HPDE6-E6E7 (cell line): Measurements from ENCODE around the gene CBY2.

Experiments
- DNase-seq: peaks from one replicate; pipeline ENCODE4 v3.0.0; 2011; ENCODE audit warnings: missing footprints; ENCODE audit errors: extremely low spot score

The CBY2 gene

GRCh38 chr13:45702869-45703391, 810 bp downstream of the CBY2 start:
- DNase-seq = no peak

GRCh38 chr13:45704211-45704739, 2.2 kb downstream of the CBY2 start:
- DNase-seq = no peak

- no peak for DNase-seq
These were observed 3.0 kb downstream of the CBY2 start for GRCh38 chr13:45704854-45705695.

GRCh38 chr13:45705918-45706317, 3.8 kb downstream of the CBY2 start:
- DNase-seq = no peak

- no peak for DNase-seq
These were observed 5.5 kb downstream of the CBY2 start for GRCh38 chr13:45707516-45708100.

GRCh38 chr13:45711951-45712350, 9.8 kb downstream of the CBY2 start:
- no peak for DNase-seq

- no peak for DNase-seq
These were observed 11.1 kb downstream of the CBY2 start for GRCh38 chr13:45713106-45713690.

DNA sequence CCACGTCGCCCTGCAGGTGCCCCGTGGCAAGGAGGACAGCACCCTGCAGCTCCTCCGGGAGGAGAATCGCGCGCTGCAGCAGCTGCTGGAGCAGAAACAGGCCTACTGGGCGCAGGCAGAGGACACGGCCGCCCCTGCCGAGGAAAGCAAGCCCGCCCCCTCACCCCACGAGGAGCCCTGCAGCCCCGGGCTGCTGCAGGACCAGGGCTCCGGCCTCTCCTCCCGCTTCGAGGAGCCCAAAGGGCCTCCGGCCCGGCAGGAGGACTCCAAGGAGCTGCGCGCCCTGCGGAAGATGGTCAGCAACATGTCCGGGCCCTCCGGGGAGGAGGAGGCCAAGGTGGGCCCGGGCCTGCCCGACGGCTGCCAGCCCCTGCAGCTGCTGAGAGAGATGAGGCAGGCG, 11.6 kb downstream of the CBY2 start:
- no peak for DNase-seq

DNA sequence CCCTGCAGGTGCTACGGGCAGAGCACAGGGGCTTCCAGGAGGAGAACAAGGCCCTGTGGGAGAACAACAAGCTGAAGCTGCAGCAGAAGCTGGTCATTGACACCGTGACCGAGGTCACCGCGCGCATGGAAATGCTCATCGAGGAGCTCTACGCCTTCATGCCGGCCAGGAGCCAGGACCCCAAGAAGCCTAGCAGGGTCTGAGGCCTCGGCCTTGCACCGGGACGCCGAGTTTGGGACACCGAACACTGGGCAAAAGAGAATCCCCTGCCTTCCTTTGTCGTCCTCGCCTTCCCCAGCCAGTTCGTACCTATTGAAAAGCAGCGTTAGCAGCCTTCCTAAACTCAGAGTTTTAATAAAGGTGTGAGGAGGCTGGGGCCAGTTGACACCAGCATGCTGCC, 12.1 kb downstream of the CBY2 start:
- no peak for DNase-seq

GRCh38 chr13:45715351-45715750, 13.2 kb downstream of the CBY2 start:
- no peak for DNase-seq

- DNase-seq = no peak
These were observed 15.2 kb downstream of the CBY2 start for GRCh38 chr13:45717349-45717748.

DNA sequence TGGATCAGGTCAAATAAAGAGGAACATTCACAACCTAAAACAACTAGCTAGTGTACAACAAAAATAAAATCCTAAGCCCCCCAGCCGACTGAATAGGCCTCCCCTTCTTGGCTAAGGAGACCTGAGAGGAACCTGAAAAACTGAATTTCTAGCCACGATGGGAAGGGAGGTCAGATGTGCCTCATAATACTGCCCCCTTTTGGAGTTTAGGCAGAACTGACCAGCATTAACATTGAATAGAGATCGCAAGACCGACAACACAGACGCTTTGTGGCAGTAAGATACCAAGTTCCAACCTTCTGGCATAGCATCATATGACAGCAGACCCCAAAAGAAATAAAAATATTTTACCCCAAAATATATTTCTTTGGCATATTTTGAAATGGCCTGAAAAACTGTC, 15.9 kb downstream of the CBY2 start:
- no peak for DNase-seq

DNA sequence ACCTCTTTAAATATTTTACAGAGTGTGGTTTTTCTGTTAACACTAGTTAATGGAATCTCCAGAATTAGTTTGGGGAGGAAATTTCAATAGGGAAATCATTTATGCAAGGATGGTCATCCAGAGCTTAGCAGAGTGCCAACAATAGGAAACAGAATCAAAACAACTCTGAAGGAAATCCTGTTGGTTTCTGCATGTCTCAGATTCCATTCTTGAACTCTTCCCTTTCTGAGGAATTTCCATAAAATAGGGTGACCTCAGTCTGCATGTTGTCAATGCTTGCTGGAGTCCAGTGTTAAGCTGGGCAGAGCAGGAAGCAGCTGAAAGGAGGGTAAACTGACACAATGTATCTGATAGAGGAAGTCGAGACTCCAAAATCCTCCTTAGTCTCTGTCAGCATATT, 16.9 kb downstream of the CBY2 start:
- DNase-seq = no peak

GRCh38 chr13:45721203-45721731, 19.1 kb downstream of the CBY2 start:
- DNase-seq = no peak

GRCh38 chr13:45723798-45724197, 21.7 kb downstream of the CBY2 start:
- no peak for DNase-seq

DNA sequence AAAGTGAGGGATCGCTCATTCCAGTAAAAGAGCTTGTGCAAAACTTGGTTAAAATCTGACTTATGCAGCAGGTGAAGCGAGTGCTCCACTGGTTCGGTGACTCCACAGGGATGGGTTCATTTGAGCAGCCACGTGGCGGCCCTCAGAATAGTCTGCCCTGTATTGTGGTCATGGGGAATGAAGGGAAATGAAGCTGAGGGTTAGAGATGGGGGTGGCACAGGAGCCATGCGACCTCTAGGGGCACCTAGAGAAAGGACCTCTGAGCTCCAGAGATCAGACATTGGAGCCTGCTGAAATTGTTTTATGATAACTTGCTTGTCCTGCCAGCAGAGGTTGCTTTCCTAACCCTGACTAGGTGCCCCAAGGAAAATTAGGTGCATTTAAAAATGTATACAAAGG, 26.6 kb downstream of the CBY2 start:
- DNase-seq = no peak

GRCh38 chr13:45731455-45731854, 29.3 kb downstream of the CBY2 start:
- no peak for DNase-seq

GRCh38 chr13:45732916-45733315, 30.8 kb downstream of the CBY2 start:
- DNase-seq = no peak

- DNase-seq = no peak
These were observed 31.2 kb downstream of the CBY2 start for GRCh38 chr13:45733361-45733760.

- no peak for DNase-seq
These were observed 35.5 kb downstream of the CBY2 start for GRCh38 chr13:45737571-45738017.

- no peak for DNase-seq
These were observed 40.9 kb downstream of the CBY2 start for GRCh38 chr13:45742985-45743384.

- DNase-seq = no peak
These were observed 42.9 kb downstream of the CBY2 start for GRCh38 chr13:45744979-45745378.
